ENCODE measurements around the gene USP3. TPM values are rescaled to one million over a fixed set of nuclear protein-coding genes. Genes with fewer than 3 reads are reported as not detected.

Gene USP3
- total and polyA plus RNA-seq, 10 of the 15 experiments (the other 5 are each of a cell fraction or from before 2014, with no cell fraction given): 23.8 to 64.5 (median 50.3) TPM

- TF ChIP-seq REST (IDR thresholded peaks at IDR 0.05; ENCODE audit: low read depth, low read length) (no peak), TARDBP (IDR thresholded peaks at IDR 0.05; ENCODE audit: borderline replicate concordance) (no peak), STAT3 (IDR thresholded peaks at IDR 0.05; ENCODE audit: low read depth, low read length) (no peak), E4F1 (IDR thresholded peaks at IDR 0.05; ENCODE audit: borderline replicate concordance, partially characterized antibody) (no peak), MTA3 (IDR thresholded peaks at IDR 0.05; ENCODE audit: borderline replicate concordance, low read length) (no peak)
- TF ChIP-seq, protein P1, sequence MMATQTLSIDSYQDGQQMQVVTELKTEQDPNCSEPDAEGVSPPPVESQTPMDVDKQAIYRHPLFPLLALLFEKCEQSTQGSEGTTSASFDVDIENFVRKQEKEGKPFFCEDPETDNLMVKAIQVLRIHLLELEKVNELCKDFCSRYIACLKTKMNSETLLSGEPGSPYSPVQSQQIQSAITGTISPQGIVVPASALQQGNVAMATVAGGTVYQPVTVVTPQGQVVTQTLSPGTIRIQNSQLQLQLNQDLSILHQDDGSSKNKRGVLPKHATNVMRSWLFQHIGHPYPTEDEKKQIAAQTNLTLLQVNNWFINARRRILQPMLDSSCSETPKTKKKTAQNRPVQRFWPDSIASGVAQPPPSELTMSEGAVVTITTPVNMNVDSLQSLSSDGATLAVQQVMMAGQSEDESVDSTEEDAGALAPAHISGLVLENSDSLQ (IDR thresholded peaks at IDR 0.05): no peak
These were observed 17.8 kb downstream of the USP3 start (continued) for GRCh38 chr15:63522225-63522578.
